GM12892 (cell line): ENCODE results near the gene DUSP5.
A peak's percentile ranks its signal among the peaks of the same experiment; 100 is the strongest.

Experiments
- POLR2A ChIP-seq: IDR thresholded peaks from 2 replicates; pipeline ENCODE4 v1.6.1; 2011; ENCODE audit warnings: low read depth, low read length, control low read depth
- POLR2AphosphoS5 ChIP-seq: IDR thresholded peaks from 2 replicates; pipeline ENCODE4 v1.6.1; 2011; ENCODE audit warnings: low read depth, low read length, control low read depth
- TAF1 ChIP-seq: IDR thresholded peaks from 2 replicates; pipeline ENCODE4 v1.6.1; 2011; ENCODE audit warnings: low read depth, mild to moderate bottlenecking, control low read depth, low read length, borderline replicate concordance

DNA sequence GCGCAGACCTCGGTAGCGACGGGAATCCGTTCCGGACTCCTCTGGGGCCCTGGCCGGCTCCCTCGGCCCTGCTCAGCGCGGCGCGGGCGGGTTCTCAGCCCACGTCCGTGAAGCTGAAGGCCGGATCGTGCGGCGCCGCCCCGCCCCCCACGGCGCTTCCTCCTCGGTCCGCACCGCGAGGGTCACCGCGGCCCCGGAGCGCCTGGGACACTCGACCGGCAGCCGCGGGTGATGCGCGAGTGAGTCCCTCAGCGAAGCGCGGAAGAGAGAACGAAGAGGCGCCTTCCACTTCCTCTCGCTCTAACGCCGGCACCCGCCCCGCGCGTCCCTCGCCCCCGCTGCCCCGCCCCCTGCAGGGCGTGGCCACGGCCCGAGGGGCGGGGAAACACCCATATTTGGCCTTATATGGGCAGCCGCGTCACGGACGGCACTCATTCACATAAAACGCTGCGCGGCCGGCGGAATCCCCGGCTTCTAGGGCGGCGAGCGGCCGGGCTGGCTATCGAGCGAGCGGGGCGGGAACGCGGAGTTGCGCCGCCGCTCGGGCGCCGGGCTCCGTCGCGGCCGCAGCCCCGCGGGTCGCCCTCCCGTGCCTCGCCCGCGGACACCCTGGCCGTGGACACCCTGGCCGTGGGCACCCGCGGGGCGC, at the start of gene DUSP5:
- TF ChIP-seq POLR2A (peak; percentile 96; the same call in 1 of the 2 replicates), POLR2AphosphoS5 (peak; percentile 81), TAF1 (peak; percentile 76; the same call in 1 of the 2 replicates)
